Activated CD4-positive, alpha-beta memory T cell treated with anti-CD3 and anti-CD28 coated beads, Interleukin-2, amount 10 ng/mL, durations not matched to agents 7 days and 5 days (primary cell): Measurements from ENCODE around the gene MAP3K5. TPM values are rescaled to one million over a fixed set of nuclear protein-coding genes. Genes with fewer than 3 reads are reported as not detected.

Experiments
- CTCF ChIA-PET: fragments of 350-600 bp; sonication (Branson Sonifier 250); formaldehyde crosslinking; loops from one replicate; lab custom pipeline; 2021; ENCODE audit warnings: antibody characterized with exemption, inconsistent platforms; lab: Charles Lee
- POLR2A ChIA-PET: fragments of 350-600 bp; sonication (Branson Sonifier 250); formaldehyde crosslinking; loops from one replicate; lab custom pipeline; 2021; ENCODE audit warnings: antibody characterized with exemption; lab: Charles Lee
- DNase-seq: peaks from one replicate; pipeline ENCODE4 v3.0.0-alpha.2; 2020
- H3K27ac Mint-ChIP-seq: one replicate; pipeline ENCODE4 v1.8.0; 2021; ENCODE audit warnings: mild to moderate bottlenecking, mixed read lengths
- H3K27me3 Mint-ChIP-seq: one replicate; pipeline ENCODE4 v1.8.0; 2021; ENCODE audit warnings: mixed read lengths
- H3K36me3 Mint-ChIP-seq: one replicate; pipeline ENCODE4 v1.8.0; 2021; ENCODE audit warnings: low read depth, mixed read lengths
- H3K4me1 Mint-ChIP-seq: one replicate; pipeline ENCODE4 v1.8.0; 2021; ENCODE audit warnings: mixed read lengths
- H3K4me3 Mint-ChIP-seq: one replicate; pipeline ENCODE4 v1.8.0; 2021; ENCODE audit warnings: mild to moderate bottlenecking, mixed read lengths
- H3K9me3 Mint-ChIP-seq: one replicate; pipeline ENCODE4 v1.8.0; 2021; ENCODE audit warnings: mixed read lengths
- total RNA-seq, 2 experiments: library from RNA; stranded (reverse); gene quantifications; one replicate each; pipeline ENCODE4 v1.2.3, GENCODE V29; 2021

MAP3K5 gene
- total RNA-seq, 2 experiments from 2014 or later = 25.4 to 25.9 TPM

DNA sequence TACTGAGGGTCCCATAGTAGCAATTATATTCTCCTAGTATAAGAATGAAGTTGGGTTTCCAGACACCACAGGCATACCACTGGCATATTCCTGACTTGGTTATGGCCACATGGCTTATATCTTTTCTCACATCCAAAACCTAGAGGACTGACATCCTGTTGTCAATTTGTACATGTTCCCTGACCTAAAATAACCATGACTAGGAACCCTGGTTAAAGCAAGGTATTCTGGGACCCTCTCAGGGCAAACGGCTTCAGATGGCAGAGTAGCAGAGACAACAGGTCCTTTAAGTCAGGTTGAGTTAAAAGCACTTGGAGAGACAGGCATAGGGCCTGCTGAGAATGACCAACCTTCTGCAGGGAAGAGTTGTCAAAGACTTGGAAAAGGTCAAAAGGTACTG, 12.6 kb downstream of the MAP3K5 start:
- Mint-ChIP-seq H3K4me1 (peaks cover 45% of the 10 kb centered on the region), H3K36me3 (peaks cover 37% of the 10 kb centered on the region), H3K27me3 (no peaks in the 10 kb centered on the region), H3K27ac (no peak overlapping the region), H3K9me3 (no peaks in the 10 kb centered on the region), H3K4me3 (no peak overlapping the region)
- no peak for DNase-seq
- ChIA-PET POLR2A (no interaction called here), CTCF (interaction anchor here (1.3 kb wide), 1 partner anchor 13 kb away, joined by 3 read pairs; the partner anchor contains the start of gene MAP3K5)

DNA sequence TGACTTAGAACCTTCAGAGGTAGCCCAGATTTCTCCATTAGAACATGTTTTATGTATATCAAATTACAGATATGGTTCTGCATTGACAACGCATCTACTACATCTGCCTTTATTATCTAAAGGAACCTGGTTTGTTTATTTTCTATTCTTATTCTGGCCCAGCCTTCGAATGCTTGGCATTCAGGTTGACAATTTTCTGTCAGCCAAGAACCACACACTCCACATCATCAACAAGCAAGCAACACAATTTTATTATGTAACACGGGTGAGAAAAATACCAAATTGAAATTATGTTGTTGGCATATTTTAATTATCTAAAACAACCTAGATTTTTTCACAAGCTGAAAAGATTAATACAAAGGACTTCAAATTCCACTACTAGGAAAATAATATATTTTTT, 14.6 kb downstream of the MAP3K5 start:
- H3K36me3 Mint-ChIP-seq = peaks cover 31% of the 10 kb centered on the region
- H3K4me3 Mint-ChIP-seq = no peak overlapping the region
- no peak overlapping the region for H3K27ac Mint-ChIP-seq
- H3K27me3 Mint-ChIP-seq = no peaks in the 10 kb centered on the region
- ChIA-PET CTCF (no interaction called here), POLR2A (no interaction called here)
- no peak for DNase-seq
- peaks cover 43% of the 10 kb centered on the region for H3K4me1 Mint-ChIP-seq
- no peaks in the 10 kb centered on the region for H3K9me3 Mint-ChIP-seq

DNA sequence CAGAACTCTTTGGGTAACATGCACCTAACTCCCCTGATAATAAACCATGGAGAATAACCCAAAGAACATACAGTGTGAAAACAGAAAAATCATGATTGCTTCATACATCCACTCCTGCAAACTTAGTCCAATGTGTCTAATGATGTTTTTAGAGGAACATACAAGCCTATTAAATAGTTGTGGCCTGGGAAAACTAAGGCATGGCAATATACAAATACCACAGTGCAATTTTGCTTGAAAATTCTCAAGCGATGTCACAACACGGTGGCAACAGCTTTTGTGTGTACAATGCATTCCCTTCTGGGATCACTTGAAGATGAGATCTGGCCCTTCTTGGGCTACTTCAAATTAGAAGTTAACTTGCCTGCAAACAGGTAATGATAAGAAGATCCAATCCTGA, 16.7 kb downstream of the MAP3K5 start:
- peaks cover 45% of the 10 kb centered on the region for H3K4me1 Mint-ChIP-seq
- no peaks in the 10 kb centered on the region for H3K9me3 Mint-ChIP-seq
- no peak overlapping the region for H3K27ac Mint-ChIP-seq
- no peak for DNase-seq
- no peak overlapping the region for H3K4me3 Mint-ChIP-seq
- POLR2A ChIA-PET = interaction anchor here (2.0 kb wide), 1 partner anchor 12 kb away, joined by 7 read pairs; no protein-coding TSS in a partner anchor
- no peaks in the 10 kb centered on the region for H3K27me3 Mint-ChIP-seq
- peaks cover 25% of the 10 kb centered on the region for H3K36me3 Mint-ChIP-seq
- CTCF ChIA-PET = interaction anchor here (0.6 kb wide), 1 partner anchor 16 kb away, joined by 3 read pairs; no protein-coding TSS in a partner anchor

DNA sequence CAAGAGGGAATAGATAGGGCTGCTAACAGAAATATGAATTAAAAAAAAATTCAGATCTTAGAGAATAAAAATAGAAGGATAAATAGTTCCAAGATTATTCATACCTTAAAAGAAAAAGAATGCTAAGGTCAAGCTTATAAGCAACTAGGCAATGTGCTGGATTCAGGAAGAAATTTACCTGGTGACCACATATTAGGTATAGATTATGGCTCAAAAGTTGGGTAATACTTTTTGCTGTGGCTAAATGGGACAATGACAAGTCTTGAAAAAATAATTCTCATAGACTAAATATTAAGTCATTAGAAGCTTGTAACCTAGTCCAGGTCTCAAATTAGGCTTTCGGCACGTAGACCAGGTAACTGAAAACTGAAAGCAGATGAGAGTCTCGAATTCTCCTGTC, 17.2 kb downstream of the MAP3K5 start:
- peak overlapping the region; percentile 31 for H3K27ac Mint-ChIP-seq
- H3K9me3 Mint-ChIP-seq = no peaks in the 10 kb centered on the region
- H3K4me1 Mint-ChIP-seq = peaks cover 45% of the 10 kb centered on the region
- CTCF ChIA-PET = no interaction called here
- DNase-seq = no peak
- no peaks in the 10 kb centered on the region for H3K27me3 Mint-ChIP-seq
- peaks cover 25% of the 10 kb centered on the region for H3K36me3 Mint-ChIP-seq
- POLR2A ChIA-PET = interaction anchor here (2.0 kb wide), 1 partner anchor 11 kb away, joined by 7 read pairs; no protein-coding TSS in a partner anchor
- H3K4me3 Mint-ChIP-seq = no peak overlapping the region

DNA sequence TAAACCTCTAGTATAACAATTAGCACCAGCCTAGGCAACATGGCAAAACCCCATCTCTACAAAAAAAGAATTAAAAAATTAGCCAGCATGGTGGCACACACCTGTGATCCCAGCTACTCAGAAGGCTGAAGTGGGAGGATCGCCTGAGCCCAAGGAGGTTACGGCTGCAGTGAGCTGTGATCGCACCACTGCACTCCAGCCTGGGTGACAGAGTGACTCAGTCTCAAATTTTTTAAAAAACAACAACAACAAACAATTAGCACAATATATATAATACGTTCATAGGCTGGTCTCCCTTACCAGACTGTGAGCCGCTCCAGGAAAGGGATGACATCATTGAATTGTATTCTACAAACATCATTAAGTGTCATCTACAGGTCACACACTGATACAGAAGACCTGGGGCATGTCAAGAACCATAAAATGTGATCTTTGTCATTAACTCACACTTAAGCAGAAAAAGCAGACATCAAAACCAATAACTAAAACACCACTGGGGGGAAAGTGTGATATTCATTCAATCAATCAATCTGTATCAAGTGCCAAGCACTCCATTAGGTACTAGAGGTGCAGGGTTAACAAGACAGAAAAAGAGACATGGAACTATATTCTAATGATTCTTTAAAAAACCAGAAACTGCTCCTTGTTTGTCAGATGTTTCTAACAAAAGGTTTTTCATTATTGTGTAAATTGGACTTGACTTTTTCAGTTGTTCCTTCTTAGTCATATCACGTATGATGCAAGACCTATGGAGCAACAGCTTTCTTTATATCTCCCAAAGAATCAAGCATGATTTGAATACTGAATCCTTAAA, 17.8 kb downstream of the MAP3K5 start:
- H3K4me1 Mint-ChIP-seq = peaks cover 41% of the 10 kb centered on the region
- no peaks in the 10 kb centered on the region for H3K9me3 Mint-ChIP-seq
- no peak overlapping the region for H3K4me3 Mint-ChIP-seq
- peaks cover 25% of the 10 kb centered on the region for H3K36me3 Mint-ChIP-seq
- POLR2A ChIA-PET = interaction anchor here (0.7 kb wide), 1 partner anchor 18 kb away, joined by 3 read pairs; the partner anchor contains the start of gene MAP3K5
- CTCF ChIA-PET = no interaction called here
- DNase-seq = no peak
- peak overlapping the region; percentile 31 for H3K27ac Mint-ChIP-seq
- H3K27me3 Mint-ChIP-seq = no peaks in the 10 kb centered on the region

DNA sequence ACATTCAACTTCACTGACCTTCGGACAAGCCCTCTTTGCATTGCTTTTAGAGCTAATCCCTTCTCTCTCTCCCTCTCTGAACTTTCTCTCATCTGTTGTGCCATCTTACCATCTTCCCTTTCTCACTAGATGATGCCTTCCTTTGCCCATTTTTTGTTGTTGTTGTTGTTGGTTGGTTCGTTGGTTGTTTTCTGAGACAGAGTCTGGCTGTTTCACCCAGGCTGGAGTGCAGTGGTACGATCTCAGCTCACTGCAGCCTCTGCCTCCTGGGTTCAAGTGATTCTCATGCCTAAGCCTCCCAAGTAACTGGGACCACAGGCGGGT, 18.8 kb downstream of the MAP3K5 start:
- Mint-ChIP-seq H3K4me1 (peaks cover 45% of the 10 kb centered on the region), H3K9me3 (peaks cover 3% of the 10 kb centered on the region), H3K27me3 (no peaks in the 10 kb centered on the region), H3K4me3 (no peak overlapping the region), H3K36me3 (peaks cover 30% of the 10 kb centered on the region), H3K27ac (no peak overlapping the region)
- CTCF ChIA-PET = no interaction called here
- POLR2A ChIA-PET = interaction anchor here (0.7 to 1.7 kb wide), 3 partner anchors 8 to 19 kb away, joined by 3 to 4 read pairs (median 3); partner anchors contain the start of gene MAP3K5
- DNase-seq = no peak

DNA sequence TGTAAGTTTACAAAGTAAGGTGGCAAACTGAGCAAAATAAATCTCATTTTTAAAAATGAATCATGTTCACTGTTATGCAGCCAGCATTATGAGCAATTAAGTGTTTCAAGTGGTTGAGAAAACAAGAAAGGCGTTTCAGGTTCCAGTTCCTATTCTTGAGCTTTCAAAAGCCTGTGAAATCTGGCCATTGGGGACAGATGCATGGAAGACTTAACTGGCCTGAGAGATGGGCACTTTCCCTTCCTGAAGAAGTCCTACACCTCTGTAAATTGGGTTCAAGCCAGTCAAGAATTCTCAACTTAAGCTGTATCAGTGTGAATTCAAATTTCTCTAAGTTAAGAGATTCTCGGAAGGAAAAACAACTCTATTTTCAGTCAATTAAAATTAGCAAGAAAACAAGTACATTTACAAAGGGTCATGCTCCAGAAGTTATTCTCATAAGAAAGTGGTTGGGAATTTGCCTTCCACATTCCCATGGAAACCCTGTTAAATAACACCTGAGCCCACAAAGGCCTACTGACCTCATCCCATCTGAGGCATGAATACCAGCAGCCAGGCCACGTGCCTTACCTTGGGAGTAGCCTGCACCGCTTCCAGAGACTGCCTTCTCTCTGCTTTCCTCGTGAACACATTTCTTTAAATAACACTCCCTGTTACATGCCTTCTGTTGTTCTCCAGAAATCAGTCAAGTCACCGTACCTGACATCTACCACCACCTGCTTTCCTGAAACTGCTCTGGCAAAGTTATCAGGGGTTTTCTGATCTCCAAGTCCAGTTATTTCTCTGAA, 19.4 kb downstream of the MAP3K5 start:
- H3K4me3 Mint-ChIP-seq = no peak overlapping the region

DNA sequence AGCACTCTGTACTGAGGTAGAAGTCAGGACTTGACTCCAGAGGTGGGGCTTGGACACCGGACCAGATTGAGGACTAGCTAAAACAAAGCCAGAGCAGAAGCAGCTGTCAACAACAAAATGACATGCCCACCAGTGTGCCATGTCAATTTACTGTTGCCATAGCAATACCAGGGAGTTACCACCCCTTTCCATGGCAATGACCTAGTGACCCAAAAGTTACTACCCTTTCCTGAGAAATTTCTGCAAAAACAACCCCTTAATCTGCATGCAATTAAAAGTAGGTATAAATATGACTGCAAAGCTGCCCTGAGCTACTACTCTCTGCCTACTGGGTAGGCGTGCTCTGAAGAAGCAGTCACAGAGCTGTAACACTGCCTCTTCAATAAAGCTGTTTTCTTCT, 21.0 kb downstream of the MAP3K5 start:
- no peaks in the 10 kb centered on the region for H3K27me3 Mint-ChIP-seq
- CTCF ChIA-PET = interaction anchor here (2.4 kb wide), 1 partner anchor 21 kb away, joined by 11 read pairs; the partner anchor contains the start of gene MAP3K5
- peaks cover 3% of the 10 kb centered on the region for H3K9me3 Mint-ChIP-seq
- H3K27ac Mint-ChIP-seq = no peak overlapping the region
- POLR2A ChIA-PET = interaction anchor here (0.8 to 1.4 kb wide), 4 partner anchors 9 to 21 kb away, joined by 3 to 6 read pairs (median 4); partner anchors contain the start of gene MAP3K5
- H3K4me1 Mint-ChIP-seq = peaks cover 62% of the 10 kb centered on the region
- H3K4me3 Mint-ChIP-seq = no peak overlapping the region
- DNase-seq = no peak
- peaks cover 28% of the 10 kb centered on the region for H3K36me3 Mint-ChIP-seq

More for the DNA sequence above, 19.4 kb downstream of the MAP3K5 start:
- Mint-ChIP-seq H3K4me1 (peaks cover 49% of the 10 kb centered on the region), H3K27me3 (no peaks in the 10 kb centered on the region), H3K9me3 (peaks cover 3% of the 10 kb centered on the region), H3K36me3 (peaks cover 34% of the 10 kb centered on the region), H3K27ac (no peak overlapping the region)
- DNase-seq = no peak
- POLR2A ChIA-PET = interaction anchor here (0.7 to 1.7 kb wide), 2 partner anchors 8 to 14 kb away, joined by 3 to 4 read pairs; no protein-coding TSS in a partner anchor
- CTCF ChIA-PET = interaction anchor here (1.2 to 2.4 kb wide), 2 partner anchors 19 to 129 kb away, joined by 4 to 11 read pairs; partner anchors contain the start of gene MAP3K5

DNA sequence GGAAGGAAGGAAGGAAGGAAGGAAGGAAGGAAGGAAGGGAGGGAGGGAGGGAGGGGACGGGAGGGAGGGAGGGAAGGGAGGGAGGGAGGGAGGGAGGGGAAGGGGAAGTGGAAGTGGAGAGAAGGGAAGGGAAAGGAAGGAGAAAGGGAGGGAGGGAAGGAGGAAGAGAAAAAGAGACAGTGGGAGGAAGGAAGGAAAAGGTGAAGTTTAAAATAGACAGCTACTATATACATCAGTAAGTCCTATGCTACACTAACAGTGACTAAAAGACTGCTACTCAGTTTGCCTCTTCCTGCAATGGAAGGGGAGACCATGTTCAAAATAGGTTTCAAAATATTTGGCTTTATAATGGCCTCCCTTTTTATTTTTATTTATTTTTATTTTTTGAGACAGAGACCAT, 22.5 kb downstream of the MAP3K5 start:
- Mint-ChIP-seq H3K9me3 (peaks cover 3% of the 10 kb centered on the region), H3K36me3 (peaks cover 21% of the 10 kb centered on the region), H3K4me1 (peaks cover 65% of the 10 kb centered on the region), H3K4me3 (no peak overlapping the region), H3K27me3 (no peaks in the 10 kb centered on the region), H3K27ac (no peak overlapping the region)
- no peak for DNase-seq
- POLR2A ChIA-PET = no interaction called here
- CTCF ChIA-PET = no interaction called here

DNA sequence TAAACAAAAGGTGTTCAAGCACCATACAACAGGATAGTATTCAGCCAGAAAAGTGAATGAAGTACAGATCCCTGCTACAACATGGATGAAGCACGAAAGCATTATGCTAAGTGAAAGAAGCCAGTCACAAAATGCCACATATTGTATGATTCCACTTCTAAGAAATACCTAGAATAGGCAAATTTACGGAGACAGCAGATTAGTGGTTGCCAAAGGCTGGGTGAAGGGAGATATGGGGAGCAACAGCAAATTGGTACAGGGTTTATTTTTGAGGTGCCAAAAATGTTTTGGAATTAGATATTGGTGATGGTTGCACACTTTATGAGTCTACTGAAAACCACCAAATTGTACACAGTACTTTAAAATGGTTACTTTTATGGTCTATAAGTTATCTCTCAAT, 23.2 kb downstream of the MAP3K5 start:
- H3K36me3 Mint-ChIP-seq = peaks cover 20% of the 10 kb centered on the region
- no peak for DNase-seq
- CTCF ChIA-PET = interaction anchor here (1.2 kb wide), 1 partner anchor 219 kb away, joined by 3 read pairs; the partner anchor contains the start of gene MAP7
- H3K4me1 Mint-ChIP-seq = peaks cover 66% of the 10 kb centered on the region
- POLR2A ChIA-PET = no interaction called here
- H3K9me3 Mint-ChIP-seq = peaks cover 3% of the 10 kb centered on the region
- H3K27me3 Mint-ChIP-seq = no peaks in the 10 kb centered on the region
- no peak overlapping the region for H3K4me3 Mint-ChIP-seq
- H3K27ac Mint-ChIP-seq = no peak overlapping the region

DNA sequence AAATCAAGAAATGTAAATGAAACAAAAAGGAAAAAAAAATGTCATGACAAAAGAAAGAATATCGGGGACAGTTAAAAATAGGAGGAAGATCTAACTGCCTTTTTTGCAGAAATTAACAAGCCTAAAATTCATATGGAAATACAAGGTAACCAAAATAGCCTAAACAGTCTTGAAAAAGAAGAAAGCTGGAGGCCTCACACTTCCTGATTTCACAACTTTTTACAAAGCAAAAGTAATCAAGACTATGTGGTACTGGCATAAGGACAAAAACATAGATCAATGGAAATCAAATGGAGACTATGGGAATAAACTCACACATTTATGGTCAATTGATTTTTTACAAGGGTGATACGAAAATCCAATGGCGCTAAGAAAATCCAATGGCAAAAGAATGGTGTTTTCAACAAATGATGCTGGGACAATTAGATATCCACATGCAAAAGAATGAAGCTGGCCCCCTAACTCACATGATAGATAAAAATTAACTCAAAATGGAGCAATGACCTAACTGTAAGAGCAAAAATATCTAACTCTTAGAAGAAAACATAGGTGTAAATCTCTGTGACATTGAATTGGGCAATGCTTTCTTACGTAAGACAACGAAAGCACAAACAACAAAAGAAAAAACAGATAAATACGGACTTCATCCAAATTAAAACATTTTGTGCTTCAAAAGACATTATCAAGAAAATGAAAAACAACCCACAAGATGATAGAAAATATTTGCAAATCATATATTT, 24.5 kb downstream of the MAP3K5 start:
- no peak overlapping the region for H3K4me3 Mint-ChIP-seq
- no peak for DNase-seq
- H3K4me1 Mint-ChIP-seq = peaks cover 66% of the 10 kb centered on the region
- no peaks in the 10 kb centered on the region for H3K27me3 Mint-ChIP-seq
- peaks cover 9% of the 10 kb centered on the region for H3K36me3 Mint-ChIP-seq
- H3K27ac Mint-ChIP-seq = no peak overlapping the region
- ChIA-PET POLR2A (interaction anchor here (0.7 kb wide), 1 partner anchor 13 kb away, joined by 3 read pairs; no protein-coding TSS in a partner anchor), CTCF (interaction anchor here (1.2 kb wide), 1 partner anchor 218 kb away, joined by 3 read pairs; the partner anchor contains the start of gene MAP7)
- H3K9me3 Mint-ChIP-seq = peaks cover 3% of the 10 kb centered on the region

DNA sequence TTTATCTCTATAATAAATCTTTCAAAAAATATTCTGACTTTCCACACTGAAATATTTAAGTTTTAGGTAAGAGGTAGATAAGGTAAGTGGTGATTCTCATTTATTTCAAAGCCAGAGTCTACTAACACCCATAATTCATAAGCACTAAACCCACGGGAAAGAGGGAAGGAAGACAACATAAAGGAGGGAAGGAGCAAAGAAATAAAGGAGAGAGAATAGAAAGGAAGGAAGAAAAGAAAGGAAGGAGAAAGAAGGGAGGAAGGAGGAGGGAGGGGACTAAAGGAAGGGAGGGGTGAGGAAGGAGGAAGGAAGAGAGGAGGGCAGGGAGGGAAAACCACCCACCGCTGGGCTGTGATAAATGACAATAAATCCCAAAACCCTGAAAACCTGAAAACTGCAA, 25.2 kb downstream of the MAP3K5 start:
- H3K4me1 Mint-ChIP-seq = peaks cover 66% of the 10 kb centered on the region
- no peak overlapping the region for H3K27ac Mint-ChIP-seq
- H3K9me3 Mint-ChIP-seq = peaks cover 3% of the 10 kb centered on the region
- ChIA-PET CTCF (no interaction called here), POLR2A (no interaction called here)
- no peak overlapping the region for H3K4me3 Mint-ChIP-seq
- DNase-seq = no peak
- no peaks in the 10 kb centered on the region for H3K27me3 Mint-ChIP-seq
- peaks cover 9% of the 10 kb centered on the region for H3K36me3 Mint-ChIP-seq
